Thyroid gland (tissue), 4 donors: Measurements from ENCODE around the gene NCK1. TPM values are rescaled to one million over a fixed set of nuclear protein-coding genes. Genes with fewer than 3 reads are reported as not detected.

ENCODE experiments used
- DNase-seq, 2 donors: peaks; one replicate each; pipeline ENCODE4 v3.0.0-alpha.2; 2019
- H3K27ac ChIP-seq, 3 donors: fragments of 200-600 bp; sonication (generic); 1 replicate in 2 of 3; 2 replicates in 1 of 3; pipeline ENCODE4 v1.5.1; 2016 to 2019; ENCODE audit warnings: mild to moderate bottlenecking in 1 of 3, moderate library complexity in 1 of 3
- H3K27me3 ChIP-seq: fragments of 200-600 bp; sonication (generic); one replicate; pipeline ENCODE4 v1.5.1; 2019
- H3K36me3 ChIP-seq, 2 donors: fragments of 200-600 bp; sonication (generic); one replicate each; pipeline ENCODE4 v1.5.1; 2016 to 2019
- H3K4me1 ChIP-seq, 2 donors: fragments of 200-600 bp; sonication (generic); one replicate each; pipeline ENCODE4 v1.5.1; 2017 to 2019
- H3K4me3 ChIP-seq, 3 donors: fragments of 200-600 bp; sonication (generic); replicated peaks in 1 of 3; 1 replicate in 2 of 3; 2 replicates in 1 of 3; pipeline ENCODE4 v1.5.1; 2016; ENCODE audit warnings: mild to moderate bottlenecking in 1 of 3
- H3K9me3 ChIP-seq: fragments of 200-600 bp; sonication (generic); one replicate; pipeline ENCODE4 v1.5.1; 2017
- POLR2A ChIP-seq, 2 donors: fragments of 450-650 bp; IDR thresholded peaks; one replicate each; pipeline ENCODE4 v1.6.1; 2017; ENCODE audit warnings: antibody characterized with exemption in 2 of 2, mild to moderate bottlenecking in 2 of 2, moderate library complexity in 1 of 2
- WGBS, 2 donors: methylation state at CpG; one replicate each; pipeline ENCODE4 v1.1.5; 2017; 5-methylcytosine and 5-hydroxymethylcytosine counted together
- intact Hi-C: fragments of 100-400 bp; cut with DNase I; formaldehyde crosslinking; loops from one replicate; pipeline ENCODE4 v1.15.1; 2023
- total RNA-seq, 4 donors: library from RNA; depleted of rRNA; stranded (reverse); fragments of >200 nt; gene quantifications; one replicate each; pipeline ENCODE4 v1.2.3, GENCODE V29; 2016
- TF ChIP-seq, protein P1 (sequence below), 6 experiments: fragments of 200-600 bp in 3 of 6; fragments of 450-650 bp in 3 of 6; sonication (generic) in 3 of 6; IDR thresholded peaks; one replicate each; pipeline ENCODE4 v1.5.1; 2016 to 2019; ENCODE audit warnings: antibody characterized with exemption in 6 of 6, mild to moderate bottlenecking in 2 of 6, inconsistent platforms in 1 of 6, moderate library complexity in 1 of 6

NCK1 gene
- total RNA-seq, 4 donors from 2014 or later = 46.1 to 64.4 (median 47.0) TPM

DNA sequence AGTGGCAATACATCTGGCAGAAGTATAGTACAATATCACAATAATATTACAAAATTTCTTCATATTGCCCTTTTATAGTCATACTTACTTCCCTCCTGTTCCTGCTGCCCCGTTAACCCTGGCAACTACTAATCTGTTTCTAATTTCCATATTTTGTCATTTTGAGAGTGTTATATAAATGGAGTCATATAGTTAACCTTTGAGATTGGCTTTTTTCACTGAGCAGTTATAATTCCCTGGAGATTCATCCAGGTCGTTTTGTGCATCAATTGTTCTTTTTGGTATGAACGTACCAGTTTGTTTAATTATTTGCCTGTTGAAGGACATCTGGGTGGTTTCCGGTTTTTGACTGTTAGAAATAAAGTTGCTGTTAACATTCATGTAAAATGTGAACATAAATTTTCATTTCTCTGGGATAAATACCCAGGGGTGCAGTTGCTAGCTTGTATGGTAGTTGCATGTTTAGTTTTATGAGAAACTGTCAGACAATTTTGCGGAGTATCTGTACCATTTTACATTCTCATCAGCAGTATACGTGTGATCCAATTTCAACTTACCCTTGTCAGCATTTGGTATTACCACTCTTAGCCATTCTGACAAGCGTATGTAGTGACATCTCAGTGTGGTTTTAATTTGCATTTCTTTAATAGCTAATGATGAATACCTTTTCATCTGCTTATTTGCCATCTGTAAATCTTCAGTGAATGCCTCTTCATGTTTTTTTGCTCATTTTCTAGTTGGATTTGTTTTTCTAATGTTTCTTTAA lies 63.6 kb downstream of the NCK1 start:
- Histone ChIP-seq H3K9me3 (no peaks in the 10 kb centered on the region), H3K27ac (no peak overlapping the region), H3K4me3 (no peak overlapping the region), H3K36me3 (no peaks in the 10 kb centered on the region), H3K27me3 (no peaks in the 10 kb centered on the region), H3K4me1 (peaks cover 1 to 13% of the 10 kb centered on the region in 2 donors)
- TF ChIP-seq, protein P1, sequence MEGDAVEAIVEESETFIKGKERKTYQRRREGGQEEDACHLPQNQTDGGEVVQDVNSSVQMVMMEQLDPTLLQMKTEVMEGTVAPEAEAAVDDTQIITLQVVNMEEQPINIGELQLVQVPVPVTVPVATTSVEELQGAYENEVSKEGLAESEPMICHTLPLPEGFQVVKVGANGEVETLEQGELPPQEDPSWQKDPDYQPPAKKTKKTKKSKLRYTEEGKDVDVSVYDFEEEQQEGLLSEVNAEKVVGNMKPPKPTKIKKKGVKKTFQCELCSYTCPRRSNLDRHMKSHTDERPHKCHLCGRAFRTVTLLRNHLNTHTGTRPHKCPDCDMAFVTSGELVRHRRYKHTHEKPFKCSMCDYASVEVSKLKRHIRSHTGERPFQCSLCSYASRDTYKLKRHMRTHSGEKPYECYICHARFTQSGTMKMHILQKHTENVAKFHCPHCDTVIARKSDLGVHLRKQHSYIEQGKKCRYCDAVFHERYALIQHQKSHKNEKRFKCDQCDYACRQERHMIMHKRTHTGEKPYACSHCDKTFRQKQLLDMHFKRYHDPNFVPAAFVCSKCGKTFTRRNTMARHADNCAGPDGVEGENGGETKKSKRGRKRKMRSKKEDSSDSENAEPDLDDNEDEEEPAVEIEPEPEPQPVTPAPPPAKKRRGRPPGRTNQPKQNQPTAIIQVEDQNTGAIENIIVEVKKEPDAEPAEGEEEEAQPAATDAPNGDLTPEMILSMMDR (IDR thresholded peaks at IDR 0.05) = no peak
- TF ChIP-seq POLR2A (IDR thresholded peaks at IDR 0.05) = no peak
- intact Hi-C loops = no loop called here
- no peak for DNase-seq
- WGBS, 2 donors = 80 to 81% methylated on average over 7 of the region's 7 CpGs

DNA sequence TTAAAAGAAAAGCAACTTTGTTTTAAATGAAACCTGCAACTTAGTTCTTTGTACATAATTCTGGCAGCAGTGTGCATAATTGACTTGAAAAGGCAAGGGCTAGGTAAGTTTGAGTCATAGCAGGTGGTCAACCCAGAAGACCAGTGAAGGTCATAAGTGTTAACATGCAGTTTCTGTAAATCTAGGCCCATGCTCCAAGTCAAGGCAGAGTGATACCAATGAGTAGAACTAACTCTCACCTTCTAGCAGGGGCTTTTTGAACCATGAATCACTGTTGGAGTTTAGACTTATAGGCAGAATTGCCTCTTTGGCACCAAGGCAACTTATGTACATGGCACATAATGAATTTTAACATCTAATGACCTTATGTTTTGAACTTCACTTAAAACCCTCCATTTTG lies 66.2 kb downstream of the NCK1 start:
- TF ChIP-seq POLR2A (IDR thresholded peaks at IDR 0.05) = no peak
- TF ChIP-seq, protein P1 (IDR thresholded peaks at IDR 0.05) = no peak
- Histone ChIP-seq H3K4me1 (peaks cover 16 to 25% of the 10 kb centered on the region in 2 donors), H3K4me3 (no peak overlapping the region)

DNA sequence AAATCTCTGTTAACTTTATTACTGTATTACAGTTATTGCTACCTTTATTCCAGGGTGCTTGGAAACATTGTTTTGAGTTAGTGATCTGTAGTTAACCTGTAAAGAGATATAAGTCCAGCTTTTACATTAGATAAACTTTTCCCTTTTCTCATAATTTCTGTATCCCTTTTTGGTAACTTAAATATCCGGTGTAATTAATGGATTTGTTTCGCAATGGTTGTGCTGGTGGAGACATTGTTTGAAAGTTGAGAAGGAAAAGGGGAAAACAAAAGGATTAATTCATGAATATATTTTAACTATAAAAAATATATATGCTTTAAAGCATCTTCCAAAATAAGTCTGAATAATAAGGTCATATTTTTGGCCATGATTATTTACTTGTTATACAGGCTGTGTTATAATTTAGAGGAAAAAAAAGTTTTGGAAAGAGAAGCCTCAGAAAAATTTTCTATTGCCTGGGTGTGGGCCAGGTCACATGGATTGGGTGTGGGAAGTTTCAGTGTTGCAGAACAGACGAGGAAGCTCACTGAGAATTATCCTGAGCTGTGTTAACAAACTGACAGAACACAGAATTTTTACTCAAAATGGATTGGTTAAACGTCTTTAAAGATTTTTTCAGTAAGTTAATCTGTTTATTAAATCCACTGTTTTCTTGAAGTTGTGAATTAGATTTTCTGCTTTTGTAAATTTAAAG lies 68.1 kb downstream of the NCK1 start:
- WGBS, 2 donors = 38 to 41% methylated on average over 4 of the region's 4 CpGs
- Histone ChIP-seq H3K36me3 (no peaks in the 10 kb centered on the region), H3K4me1 (peaks cover 17 to 20% of the 10 kb centered on the region in 2 donors), H3K27me3 (no peaks in the 10 kb centered on the region), H3K4me3 (peak overlapping the region in 1 of 3 donors; percentile 4), H3K9me3 (no peaks in the 10 kb centered on the region), H3K27ac (peak overlapping the region; percentile 7 to 33 (median 20))
- DNase-seq = peak; percentile 55 to 75
- intact Hi-C loops = no loop called here
- TF ChIP-seq, protein P1 (IDR thresholded peaks at IDR 0.05) = no peak
- no peak for TF ChIP-seq POLR2A (IDR thresholded peaks at IDR 0.05)

More for the DNA sequence above, 66.2 kb downstream of the NCK1 start:
- intact Hi-C loops = no loop called here
- DNase-seq = no peak
- Histone ChIP-seq H3K27me3 (no peaks in the 10 kb centered on the region), H3K27ac (no peak overlapping the region), H3K9me3 (no peaks in the 10 kb centered on the region), H3K36me3 (no peaks in the 10 kb centered on the region)

DNA sequence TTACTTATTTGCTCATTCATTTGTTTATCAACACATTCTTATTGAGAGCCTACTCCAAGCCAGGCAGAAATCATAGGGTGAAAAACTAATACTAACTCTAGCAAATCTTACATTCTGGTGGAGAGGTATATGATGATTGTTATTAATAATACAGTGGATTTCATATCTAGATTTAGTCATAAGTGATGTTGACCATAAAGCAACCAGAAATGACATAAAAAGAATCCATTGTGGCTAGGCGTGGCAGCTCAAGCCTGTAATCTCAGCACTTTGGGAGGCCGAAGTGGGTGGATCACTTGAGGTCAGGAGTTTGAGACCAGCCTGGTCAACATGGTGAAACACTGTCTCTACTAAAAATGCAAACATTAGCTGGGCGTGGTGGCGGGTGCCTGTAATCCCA lies 69.6 kb downstream of the NCK1 start:
- 86 to 90% methylated on average over 4 of the region's 4 CpGs for WGBS, 2 donors
- H3K4me1 ChIP-seq = peaks cover 17 to 20% of the 10 kb centered on the region in 2 donors
- intact Hi-C loops = no loop called here

More for the DNA sequence above, 69.6 kb downstream of the NCK1 start:
- DNase-seq = no peak
- TF ChIP-seq, protein P1 (IDR thresholded peaks at IDR 0.05) = no peak
- TF ChIP-seq POLR2A (IDR thresholded peaks at IDR 0.05) = no peak
- Histone ChIP-seq H3K9me3 (no peaks in the 10 kb centered on the region), H3K36me3 (no peaks in the 10 kb centered on the region), H3K4me3 (no peak overlapping the region), H3K27me3 (no peaks in the 10 kb centered on the region), H3K27ac (peak overlapping the region in 2 of 3 donors; percentile 7 to 33)
